Measurements from ENCODE around the gene OTUB2.

OTUB2 gene

DNA sequence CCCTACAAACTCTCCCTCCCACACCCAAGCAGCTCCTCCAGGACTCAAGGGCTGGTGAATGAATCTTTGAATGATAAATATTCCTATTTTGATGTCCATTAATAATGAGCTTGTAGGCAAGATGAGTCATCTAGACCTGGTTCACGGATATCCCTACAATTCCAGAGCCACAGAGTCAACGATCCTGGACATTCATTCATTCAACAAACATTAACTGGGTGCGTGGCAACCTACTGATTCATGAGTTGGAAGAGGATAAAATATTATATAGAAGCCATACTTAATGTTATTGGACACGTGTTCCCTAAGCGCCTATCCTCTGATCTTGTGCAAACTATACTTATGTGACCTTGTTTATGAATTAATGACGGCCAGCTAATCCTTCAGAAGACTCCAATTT, 420 bp upstream of the OTUB2 start:
- no peak for FAIRE-seq
- TF ChIP-seq POLR2A (IDR thresholded peaks at IDR 0.05; ENCODE audit: low read depth, low read length): no peak
- no peak for TF ChIP-seq PAX5 (IDR thresholded peaks at IDR 0.05; ENCODE audit: insufficient read depth, low read length, severe bottlenecking)
- no peak for TF ChIP-seq SPI1 (IDR thresholded peaks at IDR 0.05; ENCODE audit: low read depth, low read length)
- TF ChIP-seq POLR2AphosphoS5 (IDR thresholded peaks at IDR 0.05; ENCODE audit: low read depth, low read length): no peak
- TF ChIP-seq TAF1 (IDR thresholded peaks at IDR 0.05; ENCODE audit: low read depth, low read length): no peak
- TF ChIP-seq POU2F2 (IDR thresholded peaks at IDR 0.05; ENCODE audit: low read depth, low read length): no peak
- no peak for DNase-seq (ENCODE audit: insufficient read length, low spot score)

DNA sequence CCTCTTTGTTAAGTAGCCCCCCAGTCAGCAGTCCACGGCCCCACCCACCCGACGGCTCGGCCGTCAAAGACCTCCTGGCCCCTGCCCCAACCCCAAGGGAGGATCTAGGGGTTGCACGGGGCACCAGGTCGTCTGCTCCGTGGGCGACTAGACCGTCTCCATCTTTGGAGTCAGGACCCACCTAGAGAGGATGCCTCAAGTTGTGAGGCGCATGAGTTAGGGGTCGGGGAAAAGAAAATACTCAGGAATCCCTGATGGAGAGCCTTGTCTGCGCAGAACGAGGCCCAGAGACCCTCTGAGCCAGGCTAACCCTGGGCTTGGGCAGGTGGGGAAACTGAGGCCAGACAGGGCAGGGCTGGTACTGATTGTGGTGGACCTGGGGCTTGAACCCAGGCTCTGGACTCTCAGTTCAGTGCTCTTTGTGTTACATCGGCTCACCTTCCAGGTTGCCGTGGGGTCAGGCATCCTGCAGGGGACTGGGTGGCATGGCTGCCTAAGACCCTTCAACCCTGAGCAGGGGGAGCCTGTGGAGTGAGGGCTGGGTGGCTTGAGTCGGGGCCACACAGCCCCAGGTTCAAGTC, 839 bp downstream of the OTUB2 start:
- no peak for DNase-seq (ENCODE audit: insufficient read length, low spot score)
- TF ChIP-seq SPI1 (IDR thresholded peaks at IDR 0.05; ENCODE audit: low read depth, low read length): no peak
- no peak for FAIRE-seq

DNA sequence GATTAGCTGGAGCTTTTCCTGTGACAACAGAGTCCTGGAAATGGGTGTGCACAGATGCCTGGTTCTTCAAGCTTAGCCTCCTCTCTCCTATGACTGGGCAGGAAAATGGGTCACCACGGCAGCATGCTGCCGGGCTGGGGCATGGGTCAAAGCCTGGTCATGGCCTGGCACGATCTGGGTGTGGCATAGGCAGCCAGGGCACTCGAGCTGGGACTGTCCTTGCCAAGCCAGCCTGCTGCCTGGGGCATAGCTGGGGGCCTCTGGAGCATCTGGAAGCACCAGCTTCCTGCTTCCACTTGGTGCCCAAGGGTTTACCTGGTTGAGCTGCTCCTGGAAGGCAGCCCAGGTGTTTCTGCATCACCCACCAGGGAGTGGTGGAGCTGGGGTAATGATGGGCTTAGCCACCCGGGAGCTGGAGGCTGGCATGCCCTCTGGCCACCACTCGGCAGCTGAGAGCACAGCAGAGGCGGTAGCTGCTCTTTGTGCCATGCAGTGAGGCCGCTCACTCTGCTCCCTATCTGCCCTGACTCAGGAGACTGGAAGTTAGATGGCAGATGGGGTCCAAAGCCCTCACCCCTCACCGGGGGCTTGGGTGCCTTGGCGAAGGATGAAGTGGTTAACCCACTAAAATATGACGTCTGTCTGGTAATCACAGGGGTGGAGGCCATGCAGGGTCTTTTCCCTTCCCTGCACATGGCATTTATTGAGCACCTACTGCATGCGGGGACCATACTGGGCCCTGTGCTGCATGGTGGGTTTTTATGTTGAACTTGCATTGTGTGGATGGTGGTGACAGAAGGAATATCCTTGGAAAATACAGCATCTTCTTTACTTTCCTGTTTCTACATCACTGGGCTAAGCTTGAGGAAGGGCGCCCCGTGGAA, 1.7 kb downstream of the OTUB2 start:
- DNase-seq (ENCODE audit: insufficient read length, low spot score): no peak
- no peak for TF ChIP-seq PAX5 (IDR thresholded peaks at IDR 0.05; ENCODE audit: insufficient read depth, low read length, severe bottlenecking)
- TF ChIP-seq POLR2A (IDR thresholded peaks at IDR 0.05; ENCODE audit: low read depth, low read length): no peak
- TF ChIP-seq TAF1 (IDR thresholded peaks at IDR 0.05; ENCODE audit: low read depth, low read length): no peak
- no peak for TF ChIP-seq SPI1 (IDR thresholded peaks at IDR 0.05; ENCODE audit: low read depth, low read length)
- TF ChIP-seq POLR2AphosphoS5 (IDR thresholded peaks at IDR 0.05; ENCODE audit: low read depth, low read length): no peak
- no peak for TF ChIP-seq POU2F2 (IDR thresholded peaks at IDR 0.05; ENCODE audit: low read depth, low read length)
- no peak for FAIRE-seq

DNA sequence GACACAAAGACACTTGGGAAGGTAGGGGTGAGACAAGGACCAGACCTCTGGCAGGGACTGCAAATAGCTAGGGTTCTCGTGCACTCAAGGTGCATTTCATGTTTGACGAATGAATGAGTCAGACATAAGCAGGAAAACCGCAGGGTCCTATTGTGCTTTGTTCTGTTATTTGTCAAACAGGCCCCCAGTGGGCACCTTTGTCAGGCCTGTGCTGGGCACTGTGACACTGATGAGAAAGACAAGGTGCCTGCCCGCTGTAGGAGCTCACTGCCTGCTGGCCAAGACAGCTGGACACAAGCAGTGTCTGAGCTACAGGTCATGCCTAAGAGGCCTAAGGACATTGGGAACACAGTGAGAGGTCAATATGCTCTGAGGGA, 2.3 kb downstream of the OTUB2 start:
- DNase-seq (ENCODE audit: insufficient read length, low spot score): no peak
- no peak for FAIRE-seq
- TF ChIP-seq POU2F2 (IDR thresholded peaks at IDR 0.05; ENCODE audit: low read depth, low read length) (no peak), PAX5 (IDR thresholded peaks at IDR 0.05; ENCODE audit: insufficient read depth, low read length, severe bottlenecking) (no peak), TAF1 (IDR thresholded peaks at IDR 0.05; ENCODE audit: low read depth, low read length) (no peak), POLR2A (IDR thresholded peaks at IDR 0.05; ENCODE audit: low read depth, low read length) (no peak), POLR2AphosphoS5 (IDR thresholded peaks at IDR 0.05; ENCODE audit: low read depth, low read length) (no peak), SPI1 (IDR thresholded peaks at IDR 0.05; ENCODE audit: low read depth, low read length) (no peak)

DNA sequence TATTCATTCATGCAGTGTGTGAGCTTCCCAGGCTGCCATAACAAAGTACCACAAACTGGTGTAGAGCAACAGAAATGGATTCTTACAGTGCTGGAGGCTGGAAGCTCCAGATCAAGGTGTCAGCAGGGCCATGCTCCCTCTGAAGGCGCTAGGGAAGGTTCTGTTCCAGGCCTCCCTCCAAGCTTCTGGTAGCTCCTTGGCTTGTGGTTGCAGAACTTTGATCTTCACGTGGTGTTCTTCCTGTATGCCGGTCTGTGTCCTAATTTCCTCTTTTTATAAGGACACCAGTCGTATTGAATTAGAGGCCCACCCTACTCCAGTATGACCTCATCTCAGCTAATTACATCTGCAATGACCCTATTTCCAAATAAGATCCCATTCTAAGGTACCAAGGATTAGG, 3.1 kb downstream of the OTUB2 start:
- FAIRE-seq (no peak), DNase-seq (ENCODE audit: insufficient read length, low spot score) (no peak)
- TF ChIP-seq POLR2AphosphoS5 (IDR thresholded peaks at IDR 0.05; ENCODE audit: low read depth, low read length) (no peak), TAF1 (IDR thresholded peaks at IDR 0.05; ENCODE audit: low read depth, low read length) (no peak), PAX5 (IDR thresholded peaks at IDR 0.05; ENCODE audit: insufficient read depth, low read length, severe bottlenecking) (no peak), SPI1 (IDR thresholded peaks at IDR 0.05; ENCODE audit: low read depth, low read length) (no peak), POLR2A (IDR thresholded peaks at IDR 0.05; ENCODE audit: low read depth, low read length) (no peak), POU2F2 (IDR thresholded peaks at IDR 0.05; ENCODE audit: low read depth, low read length) (no peak)

DNA sequence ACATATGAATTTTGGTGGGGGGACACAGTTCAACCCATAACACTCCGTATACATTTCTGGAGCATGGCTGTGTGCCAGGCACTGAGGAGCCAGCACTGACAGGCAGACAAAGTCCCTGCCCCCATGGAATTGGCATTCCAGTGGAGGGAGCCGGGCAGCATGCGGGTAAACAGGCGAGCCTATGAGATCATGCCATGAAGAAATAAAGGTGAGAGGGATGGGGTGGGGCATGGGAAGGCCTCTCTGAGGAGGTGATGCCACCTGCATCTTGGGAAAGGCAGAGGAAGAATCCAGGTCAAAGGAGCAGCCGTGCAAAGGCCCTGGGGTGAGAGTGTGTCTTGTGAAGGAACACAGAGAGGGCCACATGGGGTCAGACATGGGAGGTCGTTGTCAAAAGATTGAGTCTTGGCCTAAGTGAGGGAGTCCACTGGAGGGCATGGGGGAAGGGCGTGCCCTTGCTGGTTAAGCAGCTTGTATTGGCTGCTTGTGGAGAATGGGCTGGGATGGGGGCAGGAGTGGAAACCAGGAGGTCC, 3.6 kb downstream of the OTUB2 start:
- TF ChIP-seq PAX5 (IDR thresholded peaks at IDR 0.05; ENCODE audit: insufficient read depth, low read length, severe bottlenecking) (no peak), POLR2A (IDR thresholded peaks at IDR 0.05; ENCODE audit: low read depth, low read length) (no peak), TAF1 (IDR thresholded peaks at IDR 0.05; ENCODE audit: low read depth, low read length) (no peak), POU2F2 (IDR thresholded peaks at IDR 0.05; ENCODE audit: low read depth, low read length) (no peak), POLR2AphosphoS5 (IDR thresholded peaks at IDR 0.05; ENCODE audit: low read depth, low read length) (no peak), SPI1 (IDR thresholded peaks at IDR 0.05; ENCODE audit: low read depth, low read length) (no peak)
- FAIRE-seq: no peak
- DNase-seq (ENCODE audit: insufficient read length, low spot score): no peak

DNA sequence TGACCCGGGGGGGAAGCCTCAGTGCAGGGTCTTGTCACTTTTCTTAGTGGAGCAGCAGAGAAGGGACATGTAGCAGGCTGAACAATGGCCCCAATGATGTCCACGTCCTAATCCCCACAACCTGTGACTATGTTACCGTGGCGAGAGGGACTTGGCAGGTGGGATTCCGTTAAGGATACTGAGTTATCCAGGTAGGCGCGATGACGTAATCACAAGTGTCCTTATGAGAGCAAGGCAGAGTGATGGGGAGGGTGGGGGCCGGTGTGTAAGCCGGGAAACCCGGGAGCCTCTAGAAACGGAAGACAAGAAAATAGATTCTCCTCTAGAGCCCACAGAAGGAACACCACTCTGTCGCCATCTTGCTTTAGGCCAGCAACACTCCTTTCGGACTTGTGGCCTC, 4.4 kb downstream of the OTUB2 start:
- FAIRE-seq (no peak), DNase-seq (ENCODE audit: insufficient read length, low spot score) (no peak)
- TF ChIP-seq POLR2A (IDR thresholded peaks at IDR 0.05; ENCODE audit: low read depth, low read length) (no peak), PAX5 (IDR thresholded peaks at IDR 0.05; ENCODE audit: insufficient read depth, low read length, severe bottlenecking) (no peak), SPI1 (IDR thresholded peaks at IDR 0.05; ENCODE audit: low read depth, low read length) (no peak), TAF1 (IDR thresholded peaks at IDR 0.05; ENCODE audit: low read depth, low read length) (no peak), POLR2AphosphoS5 (IDR thresholded peaks at IDR 0.05; ENCODE audit: low read depth, low read length) (no peak), POU2F2 (IDR thresholded peaks at IDR 0.05; ENCODE audit: low read depth, low read length) (no peak)

DNA sequence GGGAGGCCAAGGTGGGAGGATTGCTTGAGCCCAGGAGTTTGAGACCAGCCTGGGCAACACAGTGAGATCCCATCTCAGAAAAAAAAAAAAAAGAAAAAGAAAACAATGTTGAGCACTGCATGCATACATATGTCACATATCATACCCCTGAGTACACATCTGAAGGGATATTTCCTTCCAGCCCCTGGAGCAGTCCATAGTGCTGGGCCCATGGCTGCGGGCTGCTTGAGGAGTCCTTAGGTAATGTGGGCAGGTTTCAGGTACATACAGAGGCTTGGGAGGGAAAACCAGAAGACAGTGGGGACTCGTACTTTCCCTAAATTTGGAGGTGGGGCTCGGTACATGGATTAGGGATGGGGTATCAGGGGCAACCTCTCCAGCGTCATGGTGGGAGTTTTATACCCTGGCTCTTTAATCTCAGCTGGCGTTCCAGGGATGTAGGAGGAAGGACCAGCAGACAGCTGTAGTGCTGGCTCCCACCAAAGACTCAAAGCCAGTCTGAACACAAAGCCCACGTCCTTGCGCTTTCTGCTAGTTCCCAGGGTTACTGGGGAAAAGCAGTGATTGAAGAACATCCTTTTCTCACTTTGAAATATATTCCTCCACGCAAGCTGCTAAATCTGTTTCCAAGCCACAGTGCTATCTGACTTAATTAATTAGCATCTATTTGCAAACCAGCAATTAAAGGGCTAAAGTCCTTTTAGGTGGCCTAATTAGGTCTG, 5.2 kb downstream of the OTUB2 start:
- no peak for FAIRE-seq
- no peak for TF ChIP-seq POU2F2 (IDR thresholded peaks at IDR 0.05; ENCODE audit: low read depth, low read length)
- TF ChIP-seq TAF1 (IDR thresholded peaks at IDR 0.05; ENCODE audit: low read depth, low read length): no peak
- TF ChIP-seq PAX5 (IDR thresholded peaks at IDR 0.05; ENCODE audit: insufficient read depth, low read length, severe bottlenecking): no peak
- TF ChIP-seq POLR2A (IDR thresholded peaks at IDR 0.05; ENCODE audit: low read depth, low read length): no peak
- TF ChIP-seq SPI1 (IDR thresholded peaks at IDR 0.05; ENCODE audit: low read depth, low read length): no peak
- no peak for TF ChIP-seq POLR2AphosphoS5 (IDR thresholded peaks at IDR 0.05; ENCODE audit: low read depth, low read length)
- no peak for DNase-seq (ENCODE audit: insufficient read length, low spot score)

DNA sequence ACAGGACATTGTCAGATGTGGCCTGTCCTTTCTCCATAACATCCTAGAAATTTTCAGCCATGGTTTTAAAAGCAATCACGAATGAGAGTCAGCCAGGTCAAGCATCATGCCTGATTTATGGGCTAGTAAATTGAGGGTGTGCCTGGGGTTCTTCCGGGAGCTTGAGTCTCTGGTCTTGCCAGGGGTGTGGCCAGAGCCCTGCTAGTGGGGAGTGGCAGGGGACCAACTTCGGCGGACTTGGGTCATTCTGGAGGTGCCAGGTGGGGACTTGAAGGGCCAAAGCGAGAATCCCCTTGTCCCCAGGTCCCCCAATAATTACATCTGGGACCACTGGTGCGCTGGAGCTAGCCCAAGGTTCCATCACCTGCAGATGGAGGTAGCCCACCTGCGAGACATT, 5.7 kb downstream of the OTUB2 start:
- no peak for FAIRE-seq
- DNase-seq (ENCODE audit: insufficient read length, low spot score): no peak
- TF ChIP-seq POLR2AphosphoS5 (IDR thresholded peaks at IDR 0.05; ENCODE audit: low read depth, low read length): no peak
- no peak for TF ChIP-seq PAX5 (IDR thresholded peaks at IDR 0.05; ENCODE audit: insufficient read depth, low read length, severe bottlenecking)
- TF ChIP-seq POU2F2 (IDR thresholded peaks at IDR 0.05; ENCODE audit: low read depth, low read length): no peak
- TF ChIP-seq POLR2A (IDR thresholded peaks at IDR 0.05; ENCODE audit: low read depth, low read length): no peak
- no peak for TF ChIP-seq SPI1 (IDR thresholded peaks at IDR 0.05; ENCODE audit: low read depth, low read length)
- no peak for TF ChIP-seq TAF1 (IDR thresholded peaks at IDR 0.05; ENCODE audit: low read depth, low read length)
